Esophagus squamous epithelium (tissue), 4 donors: ENCODE measurements around the gene ZFYVE28.

Experiments
- POLR2A ChIP-seq, 4 donors: fragments of 450-650 bp; IDR thresholded peaks; one replicate each; pipeline ENCODE4 v1.6.1; 2017; ENCODE audit warnings: antibody characterized with exemption in 4 of 4, mild to moderate bottlenecking in 4 of 4, moderate library complexity in 3 of 4
- TF ChIP-seq, protein P1 (sequence below), 6 experiments: fragments of 450-650 bp in 4 of 6; fragments of 200-600 bp in 2 of 6; sonication (generic) in 2 of 6; IDR thresholded peaks; one replicate each; pipeline ENCODE4 v1.5.1; 2016 to 2019; ENCODE audit warnings: antibody characterized with exemption in 6 of 6, mild to moderate bottlenecking in 4 of 6, moderate library complexity in 4 of 6

DNA sequence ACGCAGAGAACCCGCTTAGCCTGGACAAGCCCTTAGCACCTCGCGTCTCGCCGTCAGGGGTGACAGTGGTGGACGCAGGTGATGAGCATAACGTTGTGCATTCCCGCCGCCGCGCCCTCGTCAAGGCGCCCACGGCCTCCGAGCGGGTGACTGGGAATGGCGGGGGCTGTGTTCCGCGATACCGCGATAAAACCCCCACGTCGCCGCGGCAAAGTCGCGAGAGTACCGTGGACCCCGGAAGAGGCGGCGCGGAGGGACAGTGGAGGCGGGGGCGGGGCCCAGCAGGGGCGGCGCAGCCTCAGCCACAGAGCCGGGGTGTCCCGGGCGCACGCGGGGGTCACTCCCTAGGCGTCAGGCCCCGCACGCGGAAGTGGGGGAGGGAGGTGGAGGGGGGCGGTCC lies 53.8 kb downstream of the ZFYVE28 start:
- TF ChIP-seq, protein P1, sequence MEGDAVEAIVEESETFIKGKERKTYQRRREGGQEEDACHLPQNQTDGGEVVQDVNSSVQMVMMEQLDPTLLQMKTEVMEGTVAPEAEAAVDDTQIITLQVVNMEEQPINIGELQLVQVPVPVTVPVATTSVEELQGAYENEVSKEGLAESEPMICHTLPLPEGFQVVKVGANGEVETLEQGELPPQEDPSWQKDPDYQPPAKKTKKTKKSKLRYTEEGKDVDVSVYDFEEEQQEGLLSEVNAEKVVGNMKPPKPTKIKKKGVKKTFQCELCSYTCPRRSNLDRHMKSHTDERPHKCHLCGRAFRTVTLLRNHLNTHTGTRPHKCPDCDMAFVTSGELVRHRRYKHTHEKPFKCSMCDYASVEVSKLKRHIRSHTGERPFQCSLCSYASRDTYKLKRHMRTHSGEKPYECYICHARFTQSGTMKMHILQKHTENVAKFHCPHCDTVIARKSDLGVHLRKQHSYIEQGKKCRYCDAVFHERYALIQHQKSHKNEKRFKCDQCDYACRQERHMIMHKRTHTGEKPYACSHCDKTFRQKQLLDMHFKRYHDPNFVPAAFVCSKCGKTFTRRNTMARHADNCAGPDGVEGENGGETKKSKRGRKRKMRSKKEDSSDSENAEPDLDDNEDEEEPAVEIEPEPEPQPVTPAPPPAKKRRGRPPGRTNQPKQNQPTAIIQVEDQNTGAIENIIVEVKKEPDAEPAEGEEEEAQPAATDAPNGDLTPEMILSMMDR (IDR thresholded peaks at IDR 0.05) = no peak
- TF ChIP-seq POLR2A (IDR thresholded peaks at IDR 0.05) = no peak
